A549 treated with RU486 at 1 μM for 4 hours (cell line): ENCODE results near the gene ABCB11. TPM values are rescaled to one million over a fixed set of nuclear protein-coding genes. Genes with fewer than 3 reads are reported as not detected.

ENCODE experiments used
- total RNA-seq: library from RNA; stranded (reverse); fragments of 200-300 nt; extraction: Qiagen RNA extraction; gene quantifications from 5 replicates; pipeline ENCODE4 v1.2.3, GENCODE V29; 2022; ENCODE audit warnings: low read depth

ABCB11 gene
- total RNA-seq, result 0.02 to 0.31 TPM (median 0.05 TPM) in 3 of 5 replicates, not detected in the others

DNA sequence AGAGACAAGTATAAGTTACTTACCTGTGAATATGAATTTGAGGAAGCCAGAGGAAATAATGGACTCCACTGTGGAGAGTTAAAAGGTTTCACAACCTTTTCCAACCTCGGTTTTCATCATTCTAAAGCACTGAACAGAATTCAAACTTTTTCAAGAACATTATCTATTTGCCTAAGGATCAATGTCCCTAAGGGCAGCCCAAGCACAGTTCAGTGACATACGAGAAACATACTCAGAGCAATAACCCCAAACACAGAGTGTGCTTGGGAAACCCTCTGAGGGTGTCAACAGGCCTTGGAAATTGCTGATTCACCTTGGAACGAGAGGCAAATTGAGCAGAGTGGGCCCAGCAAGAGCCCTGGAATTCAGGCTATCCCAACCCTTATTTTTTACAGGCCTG lies at the start of gene ABCB11:
Gene ABCB11, minus strand, starts transcription at position 123 of the 400 bp plus-strand sequence. CDS start 13,199 bp downstream, outside the sequence.

DNA sequence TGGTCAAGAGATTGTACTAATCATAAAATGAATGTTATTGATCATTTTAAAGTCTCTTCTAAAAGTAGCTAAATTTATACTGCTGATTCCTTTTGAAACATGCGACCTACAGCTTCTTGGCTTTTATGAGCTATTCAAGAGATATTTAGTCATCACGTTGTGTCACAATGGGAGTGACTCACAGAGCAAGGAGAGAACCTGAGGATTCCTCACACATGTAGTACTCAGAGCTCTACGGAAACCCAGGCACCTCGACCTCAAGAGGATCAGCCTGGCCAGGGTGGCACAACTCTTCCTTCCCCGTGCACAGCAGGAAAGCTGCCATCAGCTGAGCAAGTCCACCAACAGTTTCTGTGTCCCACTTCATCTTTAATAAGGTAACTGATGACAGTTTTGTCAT lies 38.2 kb upstream of the ABCB11 start, which contains the start of gene DHRS9:
Gene DHRS9, plus strand, starts transcription at position 223 of the 400 bp plus-strand sequence. CDS start 12,019 bp downstream, outside the sequence.

DNA sequence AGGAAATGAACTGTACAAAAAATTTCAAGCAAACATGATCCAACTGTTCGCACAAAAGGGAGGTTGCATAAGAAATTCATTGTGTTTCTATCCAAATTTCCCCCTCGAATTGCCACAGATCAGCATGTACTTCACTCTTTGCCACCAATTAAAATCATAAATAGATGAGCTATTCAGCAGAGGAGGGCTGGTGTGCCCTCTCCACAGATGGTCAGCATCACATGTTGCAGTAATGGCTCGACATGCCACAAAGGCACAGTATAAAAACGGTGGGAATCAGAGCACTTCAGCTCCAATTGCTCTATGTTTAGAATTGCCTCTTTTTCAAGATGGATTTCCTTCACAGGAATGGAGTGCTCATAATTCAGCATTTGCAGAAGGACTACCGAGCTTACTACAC lies 130.1 kb downstream of the ABCB11 start, which contains the start of gene G6PC2:
Gene G6PC2, plus strand, starts transcription at position 289 of the 400 bp plus-strand sequence. Its CDS starts 41 bp downstream, at position 330.

DNA sequence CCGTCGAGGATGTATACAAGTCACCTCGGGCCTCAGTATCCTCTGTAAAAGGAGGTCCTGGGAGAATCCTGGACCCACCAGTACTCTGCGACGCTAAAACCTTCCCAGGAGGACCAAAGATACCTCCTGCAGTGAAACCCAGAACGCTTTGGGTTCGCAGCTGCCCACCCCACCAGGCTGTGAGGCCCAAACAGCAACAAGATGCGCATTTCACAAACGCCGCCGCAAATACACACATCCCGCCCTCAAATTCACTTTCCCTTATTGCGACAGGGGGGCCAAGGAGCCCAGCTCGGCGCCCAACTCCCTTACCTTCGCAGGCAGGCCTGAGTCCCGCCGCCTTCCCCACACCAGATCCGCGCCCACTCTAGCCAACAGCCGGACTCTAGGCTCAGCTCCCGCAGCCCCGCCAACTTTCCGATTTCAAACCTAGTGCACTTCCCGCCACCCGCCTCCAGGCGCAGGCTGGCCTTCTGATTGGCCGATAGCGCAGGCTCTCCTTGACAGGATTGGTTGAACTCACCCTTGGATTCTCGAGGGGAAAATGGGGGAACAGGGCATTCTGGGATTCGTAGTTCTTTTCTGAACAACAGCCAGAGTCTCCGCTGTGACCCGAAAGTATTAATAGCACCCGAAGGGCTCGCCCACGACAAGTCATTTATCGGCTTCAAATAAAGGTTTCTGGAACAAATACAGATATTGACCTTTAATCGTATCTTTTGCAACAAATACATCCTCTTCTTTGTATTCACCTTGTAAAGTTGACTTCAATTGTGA lies 140.9 kb downstream of the ABCB11 start, which contains the start of gene SPC25:
Gene SPC25, minus strand, starts transcription at position 425 of the 777 bp plus-strand sequence. CDS start 911 bp downstream, outside the sequence.

Other genes with a start within 250 kb of the ABCB11 start
- 1.7 to 2.3 TPM (median 2.0 TPM) in 5 replicates for gene NOSTRIN, start 228.7 kb downstream of the ABCB11 start, total RNA-seq
- gene SPC25, start 140.9 kb downstream of the ABCB11 start, total RNA-seq, result 9.7 to 21.8 TPM (median 19.9 TPM) in 5 replicates
- gene G6PC2, start 130.0 kb downstream of the ABCB11 start, total RNA-seq, result not detected in 5 replicates
- gene DHRS9, start 38.2 kb upstream of the ABCB11 start, total RNA-seq, result 2.8 to 5.8 TPM (median 3.7 TPM) in 5 replicates